Panc1 (cell line): ENCODE results near the gene SPATC1L.

Experiments
- CTCF ChIP-seq: fragments of 450-650 bp; IDR thresholded peaks from 2 replicates; pipeline ENCODE4 v1.5.1; 2017; ENCODE audit warnings: mild to moderate bottlenecking
- POLR2AphosphoS5 ChIP-seq: IDR thresholded peaks from 2 replicates; pipeline ENCODE4 v1.6.1; 2012; ENCODE audit warnings: mild to moderate bottlenecking, low read depth, low read length, moderate library complexity
- TCF7L2 ChIP-seq: IDR thresholded peaks from 2 replicates; pipeline ENCODE4 v1.6.1; 2011; ENCODE audit warnings: mild to moderate bottlenecking, low read depth, low read length, inconsistent platforms

- no peak for TF ChIP-seq CTCF
- no peak for TF ChIP-seq TCF7L2
- TF ChIP-seq POLR2AphosphoS5: no peak
These were observed 42.8 kb upstream of the SPATC1L start for GRCh38 chr21:46226920-46227599.
